ENCODE measurements around the gene KLF14. TPM values are rescaled to one million over a fixed set of nuclear protein-coding genes. Genes with fewer than 3 reads are reported as not detected.

Gene KLF14
- total and polyA plus RNA-seq, 9 of the 15 experiments (the other 6 are each of a cell fraction or from before 2014, with no cell fraction given) = 0.03 TPM; not detected in 8

- TF ChIP-seq CREB3L1 (IDR thresholded peaks at IDR 0.05; ENCODE audit: borderline replicate concordance, low read depth) (0 out of 2 replicates have a peak, but pooled peaks have one; percentile 29), E2F6 (IDR thresholded peaks at IDR 0.05; ENCODE audit: borderline replicate concordance in 1 of 2, extremely low read depth in 1 of 2, insufficient read depth in 1 of 2, insufficient read length in 1 of 2, low read depth in 1 of 2, low read length in 1 of 2, poor library complexity in 1 of 2, severe bottlenecking in 1 of 2) (peak in 1 of 2 experiments; percentile 31), KHSRP (IDR thresholded peaks at IDR 0.05) (no peak), MCM7 (IDR thresholded peaks at IDR 0.05) (no peak), ZFX (CRISPR knock-in tag; IDR thresholded peaks at IDR 0.05) (peak; percentile 22; the same call in 1 of the 2 replicates), ILF3 (IDR thresholded peaks at IDR 0.05; ENCODE audit: borderline replicate concordance) (no peak), SMC3 (conservative IDR thresholded peaks at IDR 0.05; ENCODE audit: insufficient read depth, low read depth, low read length) (0 out of 2 replicates have a peak, but pooled peaks have one; percentile 21), KDM5B (IDR thresholded peaks at IDR 0.05; ENCODE audit: insufficient replicate concordance, low read depth, low read length) (peak; percentile 19), ZNF75A (CRISPR knock-in tag; IDR thresholded peaks at IDR 0.05) (no peak)
These were observed 752 bp downstream of the KLF14 start (continued) for GRCh38 chr7:130732980-130733930.
